NCI-H2107 (cell line): ENCODE data around the gene BTBD1.
"Not testable (repeated sequence)": the region's sequence is repeated elsewhere in the genome, so short reads cannot be mapped to it uniquely, and the experiment has no call there.

Source experiments
- DNase-seq: peaks from one replicate; lab custom pipeline; 2025; lab: John Stamatoyannopoulos, UW

Gene BTBD1

GRCh38 chr15:83094583-83094982 is 27.5 kb upstream of the BTBD1 start:
- DNase-seq: no peak

GRCh38 chr15:83092309-83092976 is 25.4 kb upstream of the BTBD1 start:
- no peak for DNase-seq

- not testable (repeated sequence) for DNase-seq
Measured at GRCh38 chr15:83091965-83092308, 24.9 kb upstream of the BTBD1 start.

DNA sequence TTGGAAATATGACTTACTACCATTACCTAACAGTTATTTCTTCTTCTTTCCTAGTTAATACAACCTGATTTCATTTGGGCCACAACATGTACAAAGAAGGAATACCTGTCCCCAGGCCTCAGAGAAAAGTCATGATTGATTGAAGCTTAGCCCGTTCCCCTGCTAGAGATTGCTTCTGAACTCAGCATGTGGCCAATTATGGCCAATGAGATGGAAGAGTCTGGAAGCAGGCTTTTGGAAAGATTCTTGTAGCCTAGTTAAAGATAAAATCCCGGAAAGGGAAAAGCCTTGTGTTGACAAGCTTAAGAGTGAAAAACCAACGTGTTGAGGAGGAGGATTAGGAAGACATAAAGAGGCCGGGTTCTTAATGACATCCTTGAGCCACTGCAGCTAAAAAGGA is 23.4 kb upstream of the BTBD1 start:
- DNase-seq: no peak

GRCh38 chr15:83088876-83089275 is 21.8 kb upstream of the BTBD1 start:
- DNase-seq: no peak

GRCh38 chr15:83087576-83087975 is 20.5 kb upstream of the BTBD1 start:
- no peak for DNase-seq

- not testable (repeated sequence) for DNase-seq
Measured at GRCh38 chr15:83085864-83086552, 19.0 kb upstream of the BTBD1 start.

GRCh38 chr15:83085461-83085860 is 18.4 kb upstream of the BTBD1 start:
- not testable (repeated sequence) for DNase-seq

- no peak for DNase-seq
Measured at GRCh38 chr15:83082730-83083386, 15.8 kb upstream of the BTBD1 start.

DNA sequence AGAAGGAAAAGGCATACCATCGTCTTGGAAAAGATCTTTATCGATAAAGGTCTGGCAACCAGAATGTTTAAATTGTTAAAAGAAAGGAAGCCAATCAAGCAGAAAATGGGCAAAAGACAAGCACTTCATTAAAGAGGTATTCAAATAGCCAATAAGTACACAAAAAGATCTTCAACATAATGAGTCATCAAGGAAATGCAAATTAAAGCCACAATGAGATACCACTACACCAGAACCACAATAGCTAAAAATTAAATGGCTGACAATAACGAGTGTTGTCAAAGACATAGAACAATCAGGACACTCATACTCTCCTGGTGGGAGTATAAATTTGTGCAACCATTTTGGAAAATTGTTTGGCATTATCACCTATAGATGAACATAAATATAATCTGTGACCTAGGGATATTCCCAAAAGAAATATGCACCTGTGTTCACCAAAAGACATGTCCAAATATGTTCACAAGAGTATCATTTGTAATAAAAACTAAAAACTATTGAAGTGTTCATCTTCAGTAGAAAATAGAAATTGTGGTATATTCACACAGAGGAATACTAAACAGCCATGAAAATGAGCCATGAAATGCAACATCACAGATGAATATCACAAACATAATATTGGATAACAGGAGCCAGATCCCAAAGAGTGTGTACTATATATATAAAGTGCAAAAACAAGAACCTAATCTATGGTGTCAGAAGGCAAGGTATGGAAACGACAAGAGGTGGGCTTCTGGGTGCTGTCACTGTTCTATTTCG is 14.4 kb upstream of the BTBD1 start:
- DNase-seq: no peak

- no peak for DNase-seq
Measured at GRCh38 chr15:83078712-83079111, 11.7 kb upstream of the BTBD1 start.

DNA sequence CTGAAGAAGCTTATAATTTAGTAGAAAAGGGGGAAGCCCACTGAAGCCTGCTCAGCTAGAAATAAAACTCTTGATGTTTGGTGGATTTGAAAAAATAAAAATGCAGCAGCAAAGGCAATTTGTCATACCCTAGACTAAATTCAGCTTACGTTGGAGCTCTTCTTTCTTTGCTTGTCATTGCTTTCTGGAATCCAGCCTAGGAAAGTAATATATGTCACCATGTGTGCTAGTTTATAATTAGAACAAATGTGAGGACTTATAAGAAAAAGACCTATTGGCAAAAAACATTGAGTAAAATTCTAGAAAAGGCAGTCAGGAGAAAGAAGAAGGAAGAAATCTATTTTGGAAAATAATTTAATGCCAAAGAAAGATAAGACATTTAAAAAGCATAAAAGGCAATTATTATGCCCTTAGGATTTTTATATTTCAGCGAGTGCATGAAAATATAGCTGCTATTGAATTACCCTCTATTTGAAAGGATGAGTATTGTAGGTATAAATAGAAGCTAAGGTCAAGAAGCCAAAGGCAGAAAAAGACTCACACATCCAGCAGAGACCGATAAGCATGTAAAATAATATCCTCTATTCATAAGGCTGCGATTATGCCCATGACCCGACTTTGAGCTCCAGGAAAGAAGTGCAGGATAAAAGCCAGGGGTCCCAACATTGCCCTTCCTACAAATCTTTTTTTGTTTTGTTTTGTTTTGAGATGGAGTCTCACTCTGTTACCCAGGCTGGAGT is 10.6 kb upstream of the BTBD1 start:
- DNase-seq: no peak

GRCh38 chr15:83069211-83069642 is 2.2 kb upstream of the BTBD1 start:
- DNase-seq: not testable (repeated sequence)

GRCh38 chr15:83068054-83068453 is 1.0 kb upstream of the BTBD1 start:
- DNase-seq: no peak

DNA sequence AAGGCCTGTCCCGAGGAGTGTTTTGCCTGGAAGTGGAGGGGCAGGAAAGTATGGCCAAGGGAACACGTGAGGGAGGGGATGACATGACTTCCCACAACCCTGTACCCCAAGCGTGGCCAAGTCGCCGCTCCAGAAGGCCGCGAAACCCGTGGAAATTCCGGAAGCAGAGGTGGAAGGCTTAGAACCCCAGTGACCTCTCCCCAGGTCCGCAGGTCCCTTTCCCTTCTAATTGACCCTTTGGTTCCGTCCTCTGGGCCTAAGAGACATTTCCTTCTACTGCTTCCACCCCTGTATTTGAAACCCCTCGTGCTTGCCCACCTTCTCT is 548 bp upstream of the BTBD1 start:
- no peak for DNase-seq

GRCh38 chr15:83066034-83066733 is 868 bp downstream of the BTBD1 start:
- no peak for DNase-seq

DNA sequence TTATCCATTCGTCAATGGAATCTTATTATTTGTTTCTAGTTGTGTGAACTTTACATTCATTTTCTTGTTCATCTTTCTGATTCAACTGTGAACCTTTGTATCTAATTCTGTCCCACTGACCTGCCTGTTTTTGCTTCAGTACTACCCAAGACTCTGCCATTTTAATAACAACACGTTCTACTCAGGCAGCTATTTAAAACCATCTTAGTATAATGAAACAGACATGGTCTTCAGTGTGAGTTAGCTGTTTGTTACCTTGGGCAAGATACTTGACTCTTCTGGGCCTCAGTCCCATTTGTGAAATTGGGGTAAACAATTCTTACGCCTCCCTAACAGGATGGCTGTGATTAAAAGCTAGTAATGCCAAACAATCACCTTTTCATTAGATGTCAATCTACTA is 1.6 kb downstream of the BTBD1 start:
- no peak for DNase-seq

GRCh38 chr15:83064859-83065258 is 2.2 kb downstream of the BTBD1 start:
- DNase-seq: no peak

DNA sequence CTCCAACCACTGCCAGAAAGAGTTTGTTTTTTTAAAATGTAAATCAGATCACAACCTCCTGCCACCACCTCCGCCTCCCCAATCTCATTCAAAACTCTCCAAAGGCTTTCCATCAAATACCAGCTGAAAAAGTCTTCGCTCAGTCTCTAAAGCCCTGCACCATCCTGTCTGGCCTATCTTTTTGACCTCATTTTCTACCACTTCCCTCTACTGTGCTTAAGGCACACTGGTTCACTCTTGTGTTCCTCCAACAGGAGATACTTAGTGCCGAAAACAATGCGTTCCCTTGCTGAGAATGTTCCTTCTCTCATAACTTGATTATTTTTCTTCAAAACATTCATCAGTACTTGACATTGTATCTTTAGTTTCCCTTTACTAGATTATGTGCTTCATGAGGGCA is 3.5 kb downstream of the BTBD1 start:
- no peak for DNase-seq

- no peak for DNase-seq
Measured at GRCh38 chr15:83062768-83063180, 4.3 kb downstream of the BTBD1 start.

GRCh38 chr15:83061680-83062079 is 5.4 kb downstream of the BTBD1 start:
- no peak for DNase-seq
